HepG2 (cell line): ENCODE data around the gene TRAPPC5. TPM values are rescaled to one million over a fixed set of nuclear protein-coding genes. Genes with fewer than 3 reads are reported as not detected.

Source experiments
- AKNA ChIP-seq: sonication (generic); formaldehyde crosslinking; IDR thresholded peaks from 2 replicates; pipeline ENCODE4 v1.4.0; 2020; ENCODE audit warnings: missing genetic modification reagents, borderline replicate concordance
- FOXA1 ChIP-seq, 2 experiments: fragments of 450-650 bp in 1 of 2; sonication (generic) in 1 of 2; formaldehyde crosslinking in 1 of 2; IDR thresholded peaks; 2 replicates each; pipeline versions ENCODE4 v1.4.0 to v1.6.1; 2016 to 2020; ENCODE audit warnings: missing genetic modification reagents in 1 of 2
- HDAC6 ChIP-seq: fragments of 200-600 bp; sonication (generic); IDR thresholded peaks from 2 replicates; pipeline ENCODE4 v1.7.0; 2017; ENCODE audit warnings: mild to moderate bottlenecking, antibody characterized with exemption, low read length, low read depth
- KLF11 ChIP-seq: IDR thresholded peaks from 2 replicates; pipeline ENCODE4 v1.6.1; 2016; ENCODE audit warnings: missing compliant biosample characterization
- SMYD3 ChIP-seq: sonication (generic); formaldehyde crosslinking; IDR thresholded peaks from 2 replicates; pipeline ENCODE4 v1.8.1; 2023; ENCODE audit warnings: mild to moderate bottlenecking, missing genetic modification reagents
- TEAD3 ChIP-seq: optimal IDR thresholded peaks from 2 replicates; pipeline ENCODE3; 2016; ENCODE audit warnings: borderline replicate concordance
- ZBTB3 ChIP-seq: sonication (generic); formaldehyde crosslinking; IDR thresholded peaks from 2 replicates; pipeline ENCODE4 v1.4.0; 2020; ENCODE audit warnings: low read depth, mild to moderate bottlenecking, moderate library complexity, missing genetic modification reagents, borderline replicate concordance
- ZNF260 ChIP-seq: sonication (generic); formaldehyde crosslinking; IDR thresholded peaks from 2 replicates; pipeline ENCODE4 v1.4.0; 2020; ENCODE audit warnings: missing genetic modification reagents, low read depth, mild to moderate bottlenecking, borderline replicate concordance
- ZNF292 ChIP-seq: sonication (generic); formaldehyde crosslinking; IDR thresholded peaks from 2 replicates; pipeline ENCODE4 v1.8.1; 2022; ENCODE audit warnings: mild to moderate bottlenecking, low read depth, missing genetic modification reagents, borderline replicate concordance
- polyA plus RNA-seq, 8 experiments: library from polyadenylated mRNA; depleted of rRNA in 3 of 8; stranded (reverse) in 7 of 8; unstranded in 1 of 8; fragments of >200 nt; fragmentation: Illumina TruSeq in 4 of 8; extraction: Trizol in 4 of 8; gene quantifications; 2 replicates each; pipeline versions ENCODE4 v1.2.1 to v1.2.3, GENCODE V29; 2011 to 2016; ENCODE audit warnings: low read depth in 4 of 8, missing spikeins in 1 of 8, mixed read lengths in 1 of 8; ENCODE audit not compliant: insufficient read depth in 1 of 8
- total RNA-seq, 5 experiments: library from RNA; depleted of rRNA; stranded (reverse); fragments of >200 nt; fragmentation: Illumina TruSeq; extraction: Trizol; gene quantifications; 2 replicates each; pipeline ENCODE4 v1.2.3, GENCODE V29; 2016; ENCODE audit warnings: low read depth in 1 of 5
- TF ChIP-seq, protein P1 (sequence below): sonication (generic); formaldehyde crosslinking; IDR thresholded peaks from 2 replicates; pipeline ENCODE4 v1.5.0; 2020; ENCODE audit warnings: mild to moderate bottlenecking, low read depth, missing genetic modification reagents, borderline replicate concordance

TRAPPC5 gene
- total and polyA plus RNA-seq, 2 of the 13 experiments (the other 11 are each of a cell fraction or from before 2014, with no cell fraction given), result 38.5 to 78.7 TPM

- TF ChIP-seq, protein P1, sequence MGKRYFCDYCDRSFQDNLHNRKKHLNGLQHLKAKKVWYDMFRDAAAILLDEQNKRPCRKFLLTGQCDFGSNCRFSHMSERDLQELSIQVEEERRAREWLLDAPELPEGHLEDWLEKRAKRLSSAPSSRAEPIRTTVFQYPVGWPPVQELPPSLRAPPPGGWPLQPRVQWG, result no peak
- TF ChIP-seq TEAD3 (CRISPR knock-in tag), result no peak
- TF ChIP-seq SMYD3 (CRISPR knock-in tag), result no peak
- TF ChIP-seq KLF11 (CRISPR knock-in tag), result no peak
- TF ChIP-seq ZNF260 (CRISPR knock-in tag), result no peak
- no peak for TF ChIP-seq ZBTB3 (CRISPR knock-in tag)
- no peak for TF ChIP-seq ZNF292 (CRISPR knock-in tag)
- no peak for TF ChIP-seq HDAC6
- no peak for TF ChIP-seq AKNA (CRISPR knock-in tag)
- no peak for TF ChIP-seq FOXA1 (IDR thresholded peaks at IDR 0.05)
- no peak for TF ChIP-seq FOXA1 (CRISPR knock-in tag; IDR thresholded peaks at IDR 0.05)
Measured at GRCh38 chr19:7705387-7706187, 25.0 kb downstream of the TRAPPC5 start (continued).
